GM06990 (cell line): ENCODE data around the gene C10orf67.
A peak's percentile ranks its signal among the peaks of the same experiment; 100 is the strongest.

Experiments used
- DNase-seq: peaks from one replicate; pipeline ENCODE4 v3.0.0-alpha.2; 2011; ENCODE audit not compliant: insufficient read length; ENCODE audit errors: extremely low read depth
- H3K27me3 ChIP-seq: replicated peaks from 2 replicates; pipeline ENCODE4 v1.6.0; 2011; ENCODE audit warnings: low read length; ENCODE audit not compliant: control insufficient read depth, insufficient read depth
- H3K36me3 ChIP-seq: 2 replicates; pipeline ENCODE4 v1.5.1; 2011; ENCODE audit warnings: low read length; ENCODE audit not compliant: control insufficient read depth, insufficient read depth
- H3K4me3 ChIP-seq: replicated peaks from 2 replicates; pipeline ENCODE4 v1.5.1; 2011; ENCODE audit warnings: low read depth, mild to moderate bottlenecking, control low read depth, low read length
- CTCF ChIP-seq: IDR thresholded peaks from 2 replicates; pipeline ENCODE4 v1.5.1; 2011; ENCODE audit warnings: low read length, control low read depth, mild to moderate bottlenecking, inconsistent platforms; ENCODE audit not compliant: insufficient read depth, poor library complexity, severe bottlenecking

C10orf67 gene

GRCh38 chr10:23186178-23186577 is 158.4 kb downstream of the C10orf67 start:
- Histone ChIP-seq H3K27me3 (no peaks in the 10 kb centered on the region), H3K36me3 (no peaks in the 10 kb centered on the region), H3K4me3 (no peak overlapping the region)
- DNase-seq, result no peak
- no peak for TF ChIP-seq CTCF

DNA sequence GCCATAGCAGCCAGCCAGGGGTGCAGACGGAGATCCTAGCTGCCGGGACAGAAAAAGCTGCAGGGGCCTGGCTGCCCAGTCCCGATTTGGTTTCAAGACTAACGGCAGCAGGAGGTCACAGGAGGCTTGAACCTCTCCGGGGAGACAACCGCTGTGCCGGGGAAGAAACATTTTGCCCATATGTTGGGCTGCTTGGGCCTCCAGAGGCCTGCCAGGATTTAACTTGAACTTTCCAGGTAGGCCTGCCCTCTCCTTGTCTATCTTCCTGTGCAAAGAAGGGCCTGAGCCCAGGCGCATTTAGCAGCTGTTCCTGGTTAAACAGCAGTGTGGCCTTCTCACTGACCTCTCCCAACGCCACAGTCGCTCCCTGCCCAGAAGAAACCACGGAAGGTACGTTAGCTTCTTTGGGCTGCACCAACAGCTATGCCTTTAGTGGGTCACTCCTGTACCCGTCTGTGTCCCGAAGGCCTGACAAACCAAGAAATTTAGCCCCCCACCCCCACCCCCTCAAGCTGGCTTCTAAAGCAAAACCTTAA is 169.6 kb downstream of the C10orf67 start:
- no peak for DNase-seq
- no peaks in the 10 kb centered on the region for H3K27me3 ChIP-seq
- no peak for TF ChIP-seq CTCF
- no peak overlapping the region for H3K4me3 ChIP-seq
- H3K36me3 ChIP-seq, result no peaks in the 10 kb centered on the region

DNA sequence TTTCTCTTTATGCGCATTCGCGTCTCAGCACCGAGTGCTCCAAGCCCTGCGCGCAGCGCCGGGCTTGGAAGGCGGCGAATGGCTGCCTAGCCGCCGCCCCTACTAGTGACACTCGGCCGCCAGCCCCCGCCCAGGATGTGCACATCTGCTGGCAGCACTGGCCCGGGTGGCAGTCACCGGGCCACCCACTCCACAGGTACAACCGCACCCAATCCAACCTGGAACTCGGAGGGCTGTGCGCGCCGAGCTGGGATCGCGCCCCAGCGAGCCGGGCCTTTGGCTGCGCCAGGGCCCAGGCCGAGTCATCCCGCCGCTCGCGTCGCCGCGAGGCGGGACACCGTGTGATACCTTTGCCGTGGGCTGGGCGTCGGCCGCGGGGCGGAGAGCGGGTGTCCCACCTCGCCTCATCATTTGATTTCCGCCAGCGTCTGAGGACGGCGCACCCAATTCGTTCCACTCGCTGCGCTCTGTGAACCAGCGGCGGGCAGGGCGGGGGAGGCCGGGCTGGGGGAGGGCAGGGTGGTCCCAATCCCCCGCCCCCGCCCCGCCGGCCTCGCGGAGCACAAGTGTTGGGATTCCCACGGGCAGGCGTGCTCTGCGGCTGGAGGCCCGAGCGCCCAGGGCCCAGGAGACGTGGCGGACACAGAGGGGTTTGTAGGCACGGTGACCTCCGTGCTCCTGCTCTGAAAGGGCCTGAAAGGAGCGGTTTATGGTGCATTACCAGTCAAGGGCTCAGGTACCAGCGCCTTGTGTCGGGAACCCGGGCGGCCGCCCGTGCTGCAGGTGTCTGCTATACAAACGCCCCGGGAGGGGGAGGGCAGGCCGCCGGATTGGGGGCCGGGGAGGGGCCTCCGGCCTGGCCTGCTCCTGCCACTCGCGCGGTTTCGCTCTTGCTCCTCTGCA is 170.3 kb downstream of the C10orf67 start:
- H3K4me3 ChIP-seq, result no peak overlapping the region
- no peak for TF ChIP-seq CTCF
- DNase-seq, result no peak
- no peaks in the 10 kb centered on the region for H3K36me3 ChIP-seq
- no peaks in the 10 kb centered on the region for H3K27me3 ChIP-seq

GRCh38 chr10:23173214-23174073 is 171.2 kb downstream of the C10orf67 start:
- TF ChIP-seq CTCF, result no peak
- Histone ChIP-seq H3K4me3 (no peak overlapping the region), H3K36me3 (no peaks in the 10 kb centered on the region), H3K27me3 (no peaks in the 10 kb centered on the region)
- peak; percentile 7 for DNase-seq

DNA sequence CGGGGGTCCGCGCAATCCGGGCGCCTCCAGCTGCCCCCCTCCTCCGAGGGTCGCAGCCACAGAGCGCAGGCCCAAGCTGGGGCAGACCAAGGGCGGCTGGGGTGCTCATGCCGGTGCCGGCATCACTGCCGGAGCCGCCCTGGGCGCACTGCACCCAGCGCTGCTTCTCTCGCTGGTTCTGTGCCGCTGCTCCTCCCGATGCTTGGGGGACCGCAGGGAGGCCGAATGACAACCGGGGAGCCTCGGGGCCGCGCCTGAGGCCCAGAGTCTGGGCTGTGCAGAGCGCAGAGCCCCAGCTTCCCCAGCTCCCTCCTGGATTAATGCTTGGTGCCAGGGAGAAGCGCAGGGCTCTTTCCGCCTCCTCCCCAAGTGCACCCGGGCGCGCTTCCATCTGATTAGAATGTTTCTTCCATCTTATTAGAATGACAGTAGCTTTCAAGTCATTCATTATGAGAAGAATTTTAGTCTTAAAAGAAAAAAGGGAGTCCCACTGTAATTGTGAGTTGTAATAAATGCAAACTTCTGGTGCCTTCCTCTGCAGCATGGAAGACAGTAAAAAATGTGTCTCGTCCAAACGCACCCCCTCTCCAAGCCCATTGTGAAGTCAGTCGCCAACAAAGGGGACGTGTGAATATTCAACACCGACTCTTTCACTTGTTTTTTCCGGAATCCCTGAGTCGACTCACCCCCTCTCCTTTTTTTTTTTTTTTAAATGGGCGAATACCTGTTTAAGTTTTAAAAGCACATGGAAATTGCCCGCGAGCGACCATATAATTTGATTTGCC is 172.0 kb downstream of the C10orf67 start:
- Histone ChIP-seq H3K27me3 (no peaks in the 10 kb centered on the region), H3K4me3 (no peak overlapping the region), H3K36me3 (no peaks in the 10 kb centered on the region)
- no peak for DNase-seq
- TF ChIP-seq CTCF, result no peak
